Measurements from ENCODE around the gene LTB4R. TPM values are rescaled to one million over a fixed set of nuclear protein-coding genes. Genes with fewer than 3 reads are reported as not detected.

LTB4R gene
- total and polyA plus RNA-seq, 9 of the 15 experiments (the other 6 are each of a cell fraction or from before 2014, with no cell fraction given), result 0.38 to 10.5 (median 2.8) TPM

GRCh38 chr14:24360281-24360680 lies 49.0 kb downstream of the LTB4R start (continued):
- no peak for TF ChIP-seq CEBPZ (IDR thresholded peaks at IDR 0.05; ENCODE audit: borderline replicate concordance, low read depth, low read length)
- no peak for TF ChIP-seq ZEB2 (IDR thresholded peaks at IDR 0.05)
- no peak for TF ChIP-seq NCOA1 (IDR thresholded peaks at IDR 0.05; ENCODE audit: low read depth)

GRCh38 chr14:24361326-24361725 lies 50.0 kb downstream of the LTB4R start:
- TF ChIP-seq HDAC3 (IDR thresholded peaks at IDR 0.05; ENCODE audit: borderline replicate concordance, partially characterized antibody), result no peak
- TF ChIP-seq NFRKB (IDR thresholded peaks at IDR 0.05; ENCODE audit: low read depth), result no peak
- no peak for DNase-seq (ENCODE audit: extremely low read depth in 1 of 4, low spot score in 3 of 4)
- no peak for FAIRE-seq
- ChIA-PET POLR2A (no interaction called here), CTCF (ENCODE audit: low intra/inter-chr PET ratio) (no interaction called here)
- H3K4me2 ChIP-seq (ENCODE audit: insufficient read depth, low read length), result no peak overlapping the region
- no peak for ATAC-seq
- H3K79me2 ChIP-seq (ENCODE audit: control insufficient read depth, insufficient read depth, low read length), result no peaks in the 10 kb centered on the region
- peaks cover 4 to 8% of the 10 kb centered on the region in 2 experiments; a peak in 4 of 5 replicates for H3K4me1 ChIP-seq (replicated peaks in 1 of 2; ENCODE audit: control insufficient read depth in 2 of 2, insufficient read depth in 2 of 2, low read length in 2 of 2)
- no peaks in the 10 kb centered on the region for H3K36me3 ChIP-seq (ENCODE audit: control insufficient read depth, insufficient read depth, low read length)
- no peak overlapping the region for H3K4me3 ChIP-seq
- intact Hi-C loops (cut with micrococcal nuclease), result no loop called here
- H2AFZ ChIP-seq (ENCODE audit: low read depth, low read length), result no peak overlapping the region
- in situ Hi-C loops (cut with MboI), result no loop called here
- no peaks in the 10 kb centered on the region for H3K27me3 ChIP-seq (ENCODE audit: control insufficient read depth in 2 of 2, insufficient read depth in 2 of 2, low read length in 2 of 2)
- H3K9me3 ChIP-seq (replicated peaks; ENCODE audit: control insufficient read depth, insufficient read depth, low read depth, low read length), result no peaks in the 10 kb centered on the region; the same call in 1 of the 2 replicates
- no peaks in the 10 kb centered on the region for H4K20me1 ChIP-seq (replicated peaks; ENCODE audit: control insufficient read depth, insufficient read depth, low read length)
- H3K27ac ChIP-seq (ENCODE audit: extremely low read depth, low read depth, low read length), result no peak overlapping the region
- 25% methylated on average over 2 of the region's 2 CpGs for whole genome bisulfite sequencing (ENCODE audit: insufficient coverage, low coverage, missing lambda C conversion rate)
- H3K9me1 ChIP-seq (ENCODE audit: control insufficient read depth, insufficient read depth, low read length), result no peaks in the 10 kb centered on the region
- no peak overlapping the region for H3K9ac ChIP-seq (ENCODE audit: insufficient read depth in 1 of 2, low read depth in 2 of 2, low read length in 2 of 2)
- no TSS peak for BruUV-seq (replicated peaks)

Measured in K562 (cell line).